GM12891 (cell line): ENCODE results near the gene KLHL26.

Source experiments
- POLR2A ChIP-seq: IDR thresholded peaks from 2 replicates; pipeline ENCODE4 v1.6.1; 2011; ENCODE audit warnings: low read depth, low read length, control low read depth
- POLR2AphosphoS5 ChIP-seq: IDR thresholded peaks from 2 replicates; pipeline ENCODE4 v1.6.1; 2011; ENCODE audit warnings: low read depth, low read length, control low read depth

GRCh38 chr19:18671303-18672043 lies 34.6 kb downstream of the KLHL26 start:
- TF ChIP-seq POLR2AphosphoS5 (no peak), POLR2A (no peak)
